Smooth muscle cell of trachea (primary cell): ENCODE data around the gene ARHGEF2. TPM values are rescaled to one million over a fixed set of nuclear protein-coding genes. Genes with fewer than 3 reads are reported as not detected.

ENCODE experiments used
- total RNA-seq: library from RNA; depleted of rRNA; stranded (reverse); fragments of >200 nt; gene quantifications from 2 replicates; pipeline ENCODE4 v1.2.1, GENCODE V29; 2014

ARHGEF2 gene
- 109 and 173 TPM in 2 replicates for total RNA-seq

DNA sequence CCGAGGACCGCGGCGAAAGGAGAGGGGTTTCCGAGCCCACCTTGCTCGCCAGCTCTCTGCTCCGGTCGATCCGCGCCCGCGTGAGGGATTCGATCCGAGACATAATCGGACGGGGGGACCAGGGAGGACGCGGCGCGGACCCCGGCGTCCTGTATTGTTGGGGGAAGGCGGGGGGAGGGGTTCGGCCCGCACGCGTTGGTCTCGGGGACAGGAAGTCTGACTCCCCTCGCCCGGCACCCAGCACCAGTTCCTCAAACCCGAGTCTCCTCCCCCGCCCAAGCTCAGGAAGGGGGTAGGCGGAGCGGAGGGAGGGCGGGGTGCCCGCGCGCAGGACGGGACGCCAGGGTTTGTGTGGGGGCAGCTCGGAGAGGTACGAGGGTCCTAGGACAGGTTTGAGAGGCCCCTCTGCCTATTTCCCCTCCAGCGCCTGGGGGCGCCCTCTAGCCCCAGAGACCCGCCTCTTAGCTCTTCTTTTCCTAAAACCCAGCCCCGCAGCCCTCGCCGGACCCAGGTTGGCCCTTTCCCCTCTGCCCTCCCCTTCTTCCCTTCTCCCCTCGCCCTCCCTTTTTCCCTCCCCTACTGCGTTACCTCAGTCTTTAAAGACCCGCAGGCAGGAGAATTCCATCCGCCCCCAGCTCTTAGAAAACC lies at the start of gene ARHGEF2:
Gene ARHGEF2, minus strand, starts transcription at position 223 of the 648 bp plus-strand sequence. Its CDS starts 120 bp downstream, at position 103.

DNA sequence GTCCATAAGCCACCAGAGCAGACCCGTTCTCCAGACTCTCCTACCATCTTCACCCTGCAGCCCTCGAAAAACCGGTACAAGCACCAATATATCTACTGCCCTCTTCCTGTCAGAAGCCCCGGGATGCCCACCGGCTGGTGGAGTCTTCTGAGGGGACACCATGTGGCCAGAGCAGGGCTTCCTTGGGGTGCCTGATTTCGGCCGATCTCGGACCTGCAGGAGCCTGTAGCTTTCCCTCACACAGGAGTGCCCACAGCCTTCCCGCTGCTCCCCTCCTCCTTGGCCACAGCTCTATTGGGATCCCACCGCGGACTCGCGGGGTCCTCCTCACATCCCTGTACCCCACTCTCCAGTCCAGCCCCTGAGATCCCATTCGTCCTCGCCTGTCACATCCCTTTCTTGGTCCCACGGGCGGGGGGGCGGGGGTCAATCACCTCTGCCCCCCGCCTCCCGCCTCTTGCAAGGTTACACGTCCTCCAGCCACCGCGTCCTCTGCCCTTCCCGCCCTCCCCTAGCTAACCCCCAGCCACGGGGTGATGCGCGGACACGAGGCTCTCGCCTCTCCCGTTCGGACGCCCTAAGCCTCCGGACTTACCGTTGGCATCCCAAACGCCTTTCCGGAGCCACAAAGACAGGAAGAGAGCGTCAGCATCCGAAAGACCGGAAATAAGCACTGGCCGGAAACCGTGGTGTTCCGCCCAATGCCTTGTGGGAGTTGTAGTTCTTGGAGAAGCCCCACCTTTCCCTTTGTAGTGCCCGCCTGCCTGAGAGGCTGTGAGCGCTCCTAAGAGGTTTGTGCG lies 42.1 kb upstream of the ARHGEF2 start, which contains the start of gene SSR2:
Gene SSR2, minus strand, starts transcription at position 659 of the 800 bp plus-strand sequence. CDS start 784 bp downstream, outside the sequence.

DNA sequence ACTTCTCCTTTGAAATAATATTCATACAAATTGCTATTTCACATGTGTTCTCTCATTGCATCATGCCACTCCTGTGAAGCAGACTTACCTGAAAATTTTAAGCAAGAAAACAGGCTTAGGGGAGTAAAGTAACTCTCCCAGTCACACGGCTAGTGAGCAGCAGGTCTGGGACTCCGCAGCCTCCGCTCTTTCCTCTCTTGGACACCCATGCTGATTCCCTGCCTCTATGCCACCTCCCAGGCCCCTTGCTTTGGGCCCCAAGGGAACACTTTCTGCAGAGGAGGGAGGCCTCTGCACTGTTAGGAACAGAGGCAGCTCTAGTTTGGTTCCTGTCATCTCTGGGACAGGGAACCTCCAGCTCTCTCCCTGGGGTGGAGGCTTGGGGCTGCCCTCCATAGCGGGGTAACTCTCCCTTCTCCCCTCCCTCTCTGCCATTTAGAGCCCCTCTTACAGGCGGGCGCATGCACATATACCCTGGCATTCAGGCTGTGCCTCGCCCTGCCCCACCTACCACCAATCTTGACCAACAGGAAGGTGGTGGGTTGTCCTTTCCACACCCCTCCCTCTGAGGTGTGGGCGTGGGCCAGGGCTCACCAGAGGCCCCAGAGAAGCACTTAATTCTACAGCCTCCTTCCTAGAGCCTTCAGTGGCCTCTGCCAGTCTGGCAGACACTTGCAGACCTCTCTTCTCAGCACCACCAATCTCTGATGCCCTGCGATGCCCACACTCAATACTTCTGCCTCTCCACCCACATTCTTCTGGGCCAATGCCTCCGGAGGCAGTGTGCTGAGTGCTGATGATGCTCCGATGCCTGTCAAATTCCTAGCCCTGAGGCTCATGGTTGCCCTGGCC lies 37.1 kb downstream of the ARHGEF2 start, which contains the start of gene RXFP4:
Gene RXFP4, plus strand, starts transcription at position 646 of the 852 bp plus-strand sequence. Its CDS starts 72 bp downstream, at position 718.

DNA sequence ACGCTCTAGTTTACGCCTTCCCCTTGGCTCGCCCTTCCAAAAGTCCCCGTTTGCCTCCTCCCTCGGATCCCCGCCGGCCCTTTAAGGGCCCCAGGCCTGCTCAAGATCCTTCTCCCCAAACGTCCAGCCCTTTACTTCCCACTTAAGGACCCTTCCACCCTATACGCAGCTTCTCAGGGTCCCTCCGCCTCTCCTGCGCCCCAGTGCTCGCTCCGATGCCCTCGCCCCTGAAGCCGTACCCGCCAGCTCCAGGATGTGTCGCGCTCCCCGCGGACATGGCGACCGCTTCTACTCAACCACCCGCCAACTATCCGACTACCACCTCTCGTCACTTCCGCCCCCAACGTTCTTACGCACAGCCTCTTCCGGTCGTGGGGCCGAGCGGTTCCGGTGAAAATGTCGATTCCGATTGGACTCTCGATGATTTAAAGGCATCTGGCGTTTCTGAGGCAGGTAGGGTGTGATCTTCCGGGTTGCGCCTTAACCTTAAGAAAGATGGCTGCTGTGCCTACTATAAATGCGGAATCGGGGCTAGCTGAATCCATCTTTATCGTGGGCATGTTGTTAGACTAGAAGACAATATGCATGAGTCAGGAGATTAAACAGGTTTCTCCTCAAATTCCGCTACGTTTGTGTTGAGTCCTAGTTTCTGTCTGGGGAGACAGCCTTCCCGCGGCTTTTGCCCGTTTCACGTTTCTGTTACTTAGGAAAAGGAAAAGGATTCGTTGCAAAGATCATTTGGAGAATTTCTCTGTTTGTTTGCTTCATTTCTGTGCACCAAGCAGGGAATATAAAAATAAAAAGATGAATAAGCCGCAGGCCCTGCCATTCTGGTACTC lies 44.0 kb downstream of the ARHGEF2 start, which contains the start of gene KHDC4:
Gene KHDC4, minus strand, starts transcription at position 317 of the 839 bp plus-strand sequence. Its CDS starts 40 bp downstream, at position 277.

DNA sequence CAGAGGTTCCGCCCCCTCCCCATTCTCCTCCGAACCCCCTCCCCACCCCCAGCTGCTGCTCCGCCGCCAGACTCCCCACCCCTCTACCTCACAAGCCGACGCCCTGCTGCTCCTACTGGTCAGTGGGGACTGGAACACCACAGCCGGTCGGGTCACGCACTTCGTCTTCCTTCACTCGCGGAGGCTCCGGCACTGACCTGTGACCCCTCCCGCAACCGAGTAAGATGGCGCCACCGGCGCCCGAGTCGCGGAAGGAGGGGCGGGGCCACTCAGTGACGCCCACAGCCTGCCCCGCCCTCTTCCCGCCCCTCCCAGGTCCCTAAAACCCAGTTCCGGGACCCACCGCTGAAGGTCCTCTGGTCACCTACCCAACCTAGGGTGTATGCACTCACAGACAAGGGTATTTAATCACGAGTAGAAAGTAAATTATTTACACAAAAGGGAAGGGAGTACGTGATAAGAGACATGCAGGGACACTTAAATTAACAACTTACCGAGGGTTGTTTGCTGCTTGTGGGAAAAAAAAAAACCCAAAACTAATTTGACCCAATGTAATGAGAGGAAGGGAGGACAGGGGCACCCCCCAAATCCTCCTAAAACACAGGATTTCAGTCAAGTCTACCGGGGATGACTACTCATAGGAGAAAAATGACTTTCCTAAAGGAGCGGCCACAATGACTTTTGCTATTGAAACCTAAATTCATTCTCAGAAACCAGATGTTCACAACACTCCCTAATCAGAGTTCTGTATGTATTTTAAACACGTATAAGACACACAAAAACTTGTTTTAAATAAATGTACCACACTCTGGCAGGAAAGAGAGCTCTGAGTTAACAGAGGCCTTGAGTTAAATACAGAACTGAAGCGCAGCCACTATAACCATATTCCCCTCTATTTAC lies 66.9 kb downstream of the ARHGEF2 start, which contains the start of gene RIT1:
Gene RIT1, minus strand, starts transcription at position 194 of the 900 bp plus-strand sequence. CDS start 588 bp downstream, outside the sequence.

Other genes starting within 250 kb of the ARHGEF2 start
- 30.8 and 34.9 TPM in 2 replicates for gene GON4L, start 121.3 kb downstream of the ARHGEF2 start, total RNA-seq
- gene SYT11, start 119.0 kb downstream of the ARHGEF2 start, total RNA-seq: 50.8 and 57.1 TPM in 2 replicates
- gene RIT1, start 67.2 kb downstream of the ARHGEF2 start, total RNA-seq: 33.4 and 49.2 TPM in 2 replicates
- 23.1 and 26.5 TPM in 2 replicates for gene KHDC4, start 44.1 kb downstream of the ARHGEF2 start, total RNA-seq
- gene RXFP4, start 36.9 kb downstream of the ARHGEF2 start, total RNA-seq: not detected in 2 replicates
- gene SSR2, start 42.4 kb upstream of the ARHGEF2 start, total RNA-seq: 512 and 711 TPM in 2 replicates
- 10.9 and 12.9 TPM in 2 replicates for gene UBQLN4, start 75.3 kb upstream of the ARHGEF2 start, total RNA-seq
- gene LAMTOR2, start 76.2 kb upstream of the ARHGEF2 start, total RNA-seq: 49.6 and 72.1 TPM in 2 replicates
- gene RAB25, start 82.6 kb upstream of the ARHGEF2 start, total RNA-seq: not detected in 2 replicates
- gene MEX3A, start 103.9 kb upstream of the ARHGEF2 start, total RNA-seq: 0.73 and 2.0 TPM in 2 replicates
- gene LMNA, start 136.2 kb upstream of the ARHGEF2 start, total RNA-seq: 2,363 and 2,796 TPM in 2 replicates
- gene SEMA4A, start 175.0 kb upstream of the ARHGEF2 start, total RNA-seq: 1.7 and 1.8 TPM in 2 replicates
- 7.7 and 8.1 TPM in 2 replicates for gene SLC25A44, start 215.6 kb upstream of the ARHGEF2 start, total RNA-seq
- 23.8 and 54.4 TPM in 2 replicates for gene PMF1, start 234.5 kb upstream of the ARHGEF2 start, total RNA-seq